HCT116 (cell line): Measurements from ENCODE around the gene DOCK4. TPM values are rescaled to one million over a fixed set of nuclear protein-coding genes. Genes with fewer than 3 reads are reported as not detected.

ENCODE experiments used
- ATAC-seq: fragments of 200-7000 bp; cut with Tn5 transposase; 2 replicates; pipeline ENCODE4 v1.9.1; 2020; ENCODE audit warnings: mild to moderate bottlenecking, moderate library complexity
- BruUV-seq: library from RNA; stranded (reverse); fragments of 400-500 nt; replicated peaks from 2 replicates; lab custom pipeline; 2021; lab: Mats Ljungman, UMichigan
- CTCF ChIA-PET: fragments of 300-600 bp; sonication (Branson Sonifier 250); formaldehyde crosslinking; loops from one replicate; lab custom pipeline; 2021; ENCODE audit warnings: antibody characterized with exemption; lab: Charles Lee
- POLR2A ChIA-PET: fragments of 300-600, 350-600 bp; sonication (Branson Sonifier 250); formaldehyde crosslinking; loops from one replicate; lab custom pipeline; 2021; ENCODE audit warnings: antibody characterized with exemption; lab: Charles Lee
- RAD21 ChIA-PET, 2 experiments: fragments of 300-600 bp; sonication (Branson Sonifier 250); formaldehyde crosslinking; loops; one replicate each; lab custom pipeline; 2023; ENCODE audit warnings: low total read pairs in 2 of 2; ENCODE audit not compliant: uncharacterized antibody in 2 of 2, unreplicated experiment in 2 of 2, low non-redundant PET in 1 of 2; lab: Charles Lee
- DNase-seq: peaks from one replicate; pipeline ENCODE4 v3.0.0-alpha.2; 2010; ENCODE audit warnings: low read depth, low spot score
- H2AFZ ChIP-seq: fragments of 200-600 bp; shearing (Covaris generic), sonication (generic); 2 replicates; pipeline ENCODE4 v1.6.1; 2017; ENCODE audit warnings: low read depth, mixed run types, mixed read lengths, antibody characterized with exemption, low read length; ENCODE audit not compliant: poor library complexity, severe bottlenecking
- H3K27ac ChIP-seq: 2 replicates; pipeline ENCODE4 v1.5.1; 2012; ENCODE audit warnings: low read depth, low read length
- H3K27me3 ChIP-seq: fragments of 200-600 bp; sonication (generic); 2 replicates; pipeline ENCODE4 v1.6.1; 2016; ENCODE audit warnings: mixed run types, low read length, mixed read lengths; ENCODE audit not compliant: insufficient read depth
- H3K36me3 ChIP-seq, 2 experiments: fragments of 200-500 bp in 1 of 2; fragments of 200-600 bp in 1 of 2; sonication (Bioruptor generic) in 1 of 2; sonication (generic) in 1 of 2; 2 replicates each; pipeline versions ENCODE4 v1.5.1 to v1.6.1; 2014 to 2016; ENCODE audit warnings: low read length in 2 of 2, inconsistent platforms in 1 of 2, mixed read lengths in 1 of 2, mixed run types in 1 of 2; ENCODE audit not compliant: insufficient read depth in 2 of 2, control insufficient read depth in 1 of 2
- H3K4me1 ChIP-seq, 2 experiments: fragments of 200-600 bp in 1 of 2; sonication (generic) in 1 of 2; 2 replicates each; pipeline versions ENCODE4 v1.5.1 to v1.6.1; 2012 to 2017; ENCODE audit warnings: low read length in 2 of 2, inconsistent platforms in 1 of 2, mild to moderate bottlenecking in 1 of 2, mixed read lengths in 1 of 2, mixed run types in 1 of 2, moderate library complexity in 1 of 2; ENCODE audit not compliant: insufficient read depth in 2 of 2, control insufficient read depth in 1 of 2
- H3K4me2 ChIP-seq: fragments of 200-600 bp; sonication (generic); 2 replicates; pipeline ENCODE4 v1.6.1; 2017; ENCODE audit warnings: mixed run types, low read length, mixed read lengths
- H3K4me3 ChIP-seq, 2 experiments: fragments of 200-600 bp in 1 of 2; sonication (generic) in 1 of 2; replicated peaks in 1 of 2; 2 replicates each; pipeline ENCODE4 v1.5.1; 2011 to 2016; ENCODE audit warnings: low read length in 2 of 2, control low read depth in 1 of 2, low read depth in 1 of 2, mild to moderate bottlenecking in 1 of 2, mixed read lengths in 1 of 2, mixed run types in 1 of 2
- H3K79me2 ChIP-seq: fragments of 200-600 bp; sonication (generic); 2 replicates; pipeline ENCODE4 v1.6.1; 2017; ENCODE audit warnings: mild to moderate bottlenecking, mixed run types, low read length, moderate library complexity, mixed read lengths; ENCODE audit not compliant: insufficient read depth
- H3K9ac ChIP-seq: fragments of 200-600 bp; sonication (generic); 2 replicates; pipeline ENCODE4 v1.6.1; 2016; ENCODE audit warnings: low read length, mixed read lengths
- H3K9me2 ChIP-seq: fragments of 200-600 bp; sonication (generic), shearing (Covaris generic); 2 replicates; pipeline ENCODE4 v1.6.1; 2017; ENCODE audit warnings: mixed run types, mild to moderate bottlenecking, moderate library complexity; ENCODE audit not compliant: insufficient read depth
- H3K9me3 ChIP-seq, 2 experiments: fragments of 200-500 bp in 1 of 2; fragments of 200-600 bp in 1 of 2; sonication (Bioruptor generic) in 1 of 2; sonication (generic) in 1 of 2; 2 replicates each; pipeline ENCODE4 v1.6.1; 2014 to 2017; ENCODE audit warnings: low read length in 2 of 2, mixed read lengths in 2 of 2, inconsistent platforms in 1 of 2, low read depth in 1 of 2, mild to moderate bottlenecking in 1 of 2, mixed run types in 1 of 2, moderate library complexity in 1 of 2; ENCODE audit not compliant: control insufficient read depth in 1 of 2, insufficient read depth in 1 of 2
- H4K20me1 ChIP-seq: fragments of 200-600 bp; sonication (generic), shearing (Covaris generic); 2 replicates; pipeline ENCODE4 v1.6.1; 2017; ENCODE audit warnings: mixed run types, mild to moderate bottlenecking, moderate library complexity; ENCODE audit not compliant: insufficient read depth
- CBX3 ChIP-seq: IDR thresholded peaks from 2 replicates; pipeline ENCODE4 v1.6.1; 2012; ENCODE audit warnings: low read depth
- CEBPB ChIP-seq: IDR thresholded peaks from 2 replicates; pipeline ENCODE4 v1.6.1; 2012; ENCODE audit warnings: low read depth
- EGR1 ChIP-seq: IDR thresholded peaks from 2 replicates; pipeline ENCODE4 v1.6.1; 2012; ENCODE audit warnings: low read depth
- ELF1 ChIP-seq: IDR thresholded peaks from 2 replicates; pipeline ENCODE4 v1.6.1; 2012; ENCODE audit warnings: low read depth, borderline replicate concordance
- EZH2phosphoT487 ChIP-seq: fragments of 200-600 bp; IDR thresholded peaks from 2 replicates; pipeline ENCODE4 v1.6.1; 2018; ENCODE audit warnings: antibody characterized with exemption, borderline replicate concordance
- FOSL1 ChIP-seq: IDR thresholded peaks from 2 replicates; pipeline ENCODE4 v1.6.1; 2012; ENCODE audit warnings: low read depth
- JUND ChIP-seq: IDR thresholded peaks from 2 replicates; pipeline ENCODE4 v1.6.1; 2012
- MAX ChIP-seq: IDR thresholded peaks from 2 replicates; pipeline ENCODE4 v1.6.1; 2012
- POLR2A ChIP-seq: IDR thresholded peaks from 2 replicates; pipeline ENCODE4 v1.7.0; 2011; ENCODE audit warnings: borderline replicate concordance; ENCODE audit not compliant: insufficient read depth, insufficient read length; ENCODE audit errors: extremely low read depth
- SRF ChIP-seq: IDR thresholded peaks from 2 replicates; pipeline ENCODE4 v1.6.1; 2012; ENCODE audit warnings: low read depth
- TCF7L2 ChIP-seq: IDR thresholded peaks from 2 replicates; pipeline ENCODE4 v1.7.0; 2011; ENCODE audit warnings: borderline replicate concordance, inconsistent platforms; ENCODE audit not compliant: insufficient read depth, insufficient read length; ENCODE audit errors: extremely low read depth
- YY1 ChIP-seq: IDR thresholded peaks from 2 replicates; pipeline ENCODE4 v1.6.1; 2011; ENCODE audit warnings: low read length, low read depth, moderate library complexity, mild to moderate bottlenecking; ENCODE audit not compliant: insufficient replicate concordance; ENCODE audit errors: extremely low read depth
- ZFX ChIP-seq: fragments of 450-650 bp; IDR thresholded peaks from 2 replicates; pipeline ENCODE4 v1.6.1; 2017
- ZNF274 ChIP-seq: fragments of 200-500 bp; sonication (Bioruptor generic); IDR thresholded peaks from 2 replicates; pipeline ENCODE4 v1.6.1; 2014; ENCODE audit warnings: mild to moderate bottlenecking, low read depth, low read length, inconsistent platforms
- intact Hi-C: fragments of 100-400 bp; cut with micrococcal nuclease; formaldehyde crosslinking; loops from 2 replicates; pipeline ENCODE4 v1.10.0; 2022
- total RNA-seq: library from RNA; stranded (reverse); gene quantifications from one replicate; pipeline ENCODE4 v1.2.1, GENCODE V29; 2021; ENCODE audit not compliant: unreplicated experiment
- TF ChIP-seq, protein P1 (sequence below): IDR thresholded peaks from 2 replicates; pipeline ENCODE4 v1.6.1; 2012

The DOCK4 gene
- total RNA-seq, 1 experiment from 2014 or later = 2.2 TPM

DNA sequence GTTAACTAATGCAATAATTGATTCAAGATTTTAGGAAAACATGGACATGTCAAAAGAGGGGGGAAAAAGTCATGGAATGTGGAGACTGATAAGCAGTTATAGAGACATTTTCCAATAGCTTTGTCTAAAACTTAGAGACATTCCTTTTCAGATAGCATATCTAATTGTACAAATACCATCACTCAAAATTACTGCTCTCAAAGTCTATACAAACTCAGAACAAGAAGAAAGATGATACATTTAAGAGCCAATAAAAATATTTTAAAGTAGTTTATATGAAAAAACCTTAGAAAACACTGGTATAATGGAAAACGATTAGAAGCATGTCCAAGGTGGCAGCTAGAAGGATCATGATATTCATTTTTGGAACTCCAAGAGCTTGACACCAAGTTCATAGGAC is 146.5 kb downstream of the DOCK4 start:
- H3K79me2 ChIP-seq = no peaks in the 10 kb centered on the region
- CTCF ChIA-PET = no interaction called here
- no peak for ATAC-seq

DNA sequence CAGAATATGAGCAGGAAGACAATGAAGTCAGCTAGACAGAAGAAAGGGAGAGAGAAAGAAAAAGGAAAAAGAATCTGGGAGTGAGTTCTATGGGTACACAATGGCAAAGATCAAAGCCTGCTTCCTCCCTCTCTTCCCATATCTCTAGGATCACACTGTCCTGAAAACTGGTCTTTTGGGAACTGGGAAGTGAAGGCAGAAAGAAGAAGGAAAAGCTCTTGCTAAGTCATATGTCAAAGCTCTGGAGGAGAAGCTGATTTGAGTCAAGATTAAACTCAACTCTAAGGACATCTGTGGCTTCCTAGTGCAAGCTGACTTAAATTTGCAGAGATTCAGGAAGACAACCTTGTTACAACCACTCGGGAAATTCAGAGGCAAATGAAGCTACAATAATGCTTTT is 147.5 kb downstream of the DOCK4 start:
- Histone ChIP-seq H3K36me3 (no peaks in the 10 kb centered on the region), H3K9me2 (no peaks in the 10 kb centered on the region), H3K4me3 (no peak overlapping the region), H3K4me2 (no peak overlapping the region), H3K9ac (no peak overlapping the region), H3K4me1 (no peaks in the 10 kb centered on the region), H3K27ac (no peak overlapping the region), H4K20me1 (no peaks in the 10 kb centered on the region), H3K9me3 (no peaks in the 10 kb centered on the region), H3K79me2 (no peaks in the 10 kb centered on the region), H2AFZ (no peak overlapping the region), H3K27me3 (no peaks in the 10 kb centered on the region)
- POLR2A ChIA-PET = no interaction called here
- CTCF ChIA-PET = no interaction called here
- intact Hi-C loops = no loop called here
- ATAC-seq (no peak), DNase-seq (no peak)
- BruUV-seq = no TSS peak
- TF ChIP-seq CEBPB (no peak), EZH2phosphoT487 (no peak), POLR2A (no peak), ELF1 (no peak), MAX (no peak), ZNF274 (no peak), YY1 (no peak), EGR1 (no peak)
- TF ChIP-seq, protein P1, sequence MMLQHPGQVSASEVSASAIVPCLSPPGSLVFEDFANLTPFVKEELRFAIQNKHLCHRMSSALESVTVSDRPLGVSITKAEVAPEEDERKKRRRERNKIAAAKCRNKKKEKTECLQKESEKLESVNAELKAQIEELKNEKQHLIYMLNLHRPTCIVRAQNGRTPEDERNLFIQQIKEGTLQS = no peak
- RAD21 ChIA-PET = no interaction called here

More for the DNA sequence above, 146.5 kb downstream of the DOCK4 start:
- no peaks in the 10 kb centered on the region for H3K36me3 ChIP-seq
- no peak for DNase-seq
- RAD21 ChIA-PET = no interaction called here
- intact Hi-C loops = no loop called here
- no peaks in the 10 kb centered on the region for H3K27me3 ChIP-seq
- no peak overlapping the region for H3K9ac ChIP-seq
- H3K27ac ChIP-seq = no peak overlapping the region
- no peak overlapping the region for H2AFZ ChIP-seq
- TF ChIP-seq JUND (no peak), TCF7L2 (no peak), FOSL1 (no peak), CBX3 (no peak), POLR2A (no peak), EGR1 (no peak), SRF (no peak), MAX (no peak), YY1 (no peak), ZFX (no peak), EZH2phosphoT487 (no peak)
- TF ChIP-seq, protein P1 = no peak
- no peak overlapping the region for H3K4me3 ChIP-seq
- POLR2A ChIA-PET = no interaction called here
- no peaks in the 10 kb centered on the region for H3K9me2 ChIP-seq
- no peaks in the 10 kb centered on the region for H4K20me1 ChIP-seq
- BruUV-seq = no TSS peak
- H3K9me3 ChIP-seq = no peaks in the 10 kb centered on the region
- no peak overlapping the region for H3K4me2 ChIP-seq
- H3K4me1 ChIP-seq = no peaks in the 10 kb centered on the region
